GM12878 (cell line): ENCODE results near the gene LEMD1. TPM values are rescaled to one million over a fixed set of nuclear protein-coding genes. Genes with fewer than 3 reads are reported as not detected.

Experiments
- ATAC-seq: fragments of 200-7000 bp; cut with Tn5 transposase; 3 replicates; pipeline ENCODE4 v1.9.1; 2020; ENCODE audit warnings: mild to moderate bottlenecking, moderate library complexity
- BruUV-seq: library from RNA; stranded (reverse); fragments of 400-500 nt; replicated peaks from 2 replicates; lab custom pipeline; 2021; lab: Mats Ljungman, UMichigan
- CTCF ChIA-PET: fragments of 300-600 bp; sonication (Branson Sonifier 250); formaldehyde crosslinking; extraction: SDS; loops from one replicate; lab custom pipeline; 2021; ENCODE audit warnings: inconsistent platforms; lab: Yijun Ruan, JAX
- POLR2A ChIA-PET: fragments of 350-600 bp; formaldehyde crosslinking; extraction: SDS; loops from one replicate; lab custom pipeline; 2021; ENCODE audit warnings: inconsistent platforms; lab: Charles Lee
- RAD21 ChIA-PET: fragments of 300-600 bp; sonication (Branson Sonifier 250); formaldehyde crosslinking; loops from one replicate; lab custom pipeline; 2023; ENCODE audit warnings: antibody characterized with exemption; ENCODE audit not compliant: unreplicated experiment; lab: Charles Lee
- SMC1A ChIA-PET: fragments of 300-600 bp; sonication (Branson Sonifier 250); formaldehyde crosslinking; loops from one replicate; lab custom pipeline; 2023; ENCODE audit not compliant: unreplicated experiment, uncharacterized antibody; lab: Charles Lee
- DNase-seq: peaks from one replicate; pipeline ENCODE4 v3.0.0-alpha.2; 2011; ENCODE audit warnings: low read depth, low spot score
- FAIRE-seq: peaks from 3 replicates; lab custom pipeline; 2011; peaks lifted over from hg19 to GRCh38; lab: Jason Lieb, UNC
- H2AFZ ChIP-seq: 2 replicates; pipeline ENCODE4 v1.6.0; 2011; ENCODE audit warnings: low read depth, low read length, control low read depth; ENCODE audit not compliant: control insufficient read depth
- H3K27ac ChIP-seq: 2 replicates; pipeline ENCODE4 v1.5.1; 2011; ENCODE audit warnings: control low read depth; ENCODE audit not compliant: control insufficient read depth, insufficient read depth
- H3K27me3 ChIP-seq, 2 experiments: replicated peaks in 1 of 2; 2 replicates each; pipeline versions ENCODE4 v1.6.0 to v1.6.1; 2011; ENCODE audit warnings: low read length in 1 of 2; ENCODE audit not compliant: control insufficient read depth in 2 of 2, insufficient read depth in 2 of 2
- H3K36me3 ChIP-seq, 2 experiments: 2 replicates each; pipeline ENCODE4 v1.5.1; 2011; ENCODE audit warnings: low read length in 1 of 2; ENCODE audit not compliant: control insufficient read depth in 2 of 2, insufficient read depth in 2 of 2
- H3K4me1 ChIP-seq: 2 replicates; pipeline ENCODE4 v1.6.1; 2011; ENCODE audit warnings: mild to moderate bottlenecking, low read length, moderate library complexity, mixed read lengths; ENCODE audit not compliant: control insufficient read depth, insufficient read depth
- H3K4me2 ChIP-seq: 2 replicates; pipeline ENCODE4 v1.6.0; 2011; ENCODE audit warnings: control low read depth; ENCODE audit not compliant: control insufficient read depth, insufficient read depth
- H3K4me3 ChIP-seq: fragments of 200-600 bp; sonication (generic); 2 replicates; pipeline ENCODE4 v1.5.1; 2016
- H3K79me2 ChIP-seq: 2 replicates; pipeline ENCODE4 v1.6.0; 2011; ENCODE audit warnings: low read length; ENCODE audit not compliant: control insufficient read depth, insufficient read depth
- H3K9ac ChIP-seq: 2 replicates; pipeline ENCODE4 v1.8.0; 2011; ENCODE audit warnings: low read length, control low read depth, mixed read lengths; ENCODE audit not compliant: control insufficient read depth, insufficient read depth
- H3K9me3 ChIP-seq: replicated peaks from 3 replicates; pipeline ENCODE4 v1.5.1; 2011; ENCODE audit warnings: mild to moderate bottlenecking, low read length; ENCODE audit not compliant: control insufficient read depth, insufficient read depth
- H4K20me1 ChIP-seq: 2 replicates; pipeline ENCODE4 v1.6.0; 2011; ENCODE audit not compliant: control insufficient read depth, insufficient read depth
- ASH2L ChIP-seq: fragments of 300-600, 200-600 bp; sonication (generic); IDR thresholded peaks from 2 replicates; pipeline ENCODE4 v1.6.1; 2017; ENCODE audit warnings: low read depth, mild to moderate bottlenecking, borderline replicate concordance
- ETV6 ChIP-seq, 2 experiments: fragments of 450-650 bp in 1 of 2; IDR thresholded peaks in 1 of 2; conservative IDR thresholded peaks in 1 of 2; 2 replicates each; pipeline ENCODE4 v1.6.1; 2014; ENCODE audit warnings: antibody characterized with exemption in 1 of 2, borderline replicate concordance in 1 of 2, low read depth in 1 of 2, mild to moderate bottlenecking in 1 of 2, moderate library complexity in 1 of 2
- EZH2 ChIP-seq: IDR thresholded peaks from 2 replicates; pipeline ENCODE4 v1.6.1; 2012; ENCODE audit warnings: low read depth, mild to moderate bottlenecking, control low read depth, inconsistent platforms, low read length, borderline replicate concordance; ENCODE audit not compliant: control insufficient read depth
- HDAC6 ChIP-seq: fragments of 200-600 bp; sonication (generic); IDR thresholded peaks from one replicate; pipeline ENCODE4 v1.8.0; 2017; ENCODE audit warnings: antibody characterized with exemption; ENCODE audit not compliant: unreplicated experiment
- IRF4 ChIP-seq: IDR thresholded peaks from 2 replicates; pipeline ENCODE4 v1.6.1; 2011; ENCODE audit warnings: low read depth, low read length
- MYC ChIP-seq: IDR thresholded peaks from 2 replicates; pipeline ENCODE4 v1.6.1; 2011; ENCODE audit warnings: mild to moderate bottlenecking, low read length, moderate library complexity, inconsistent platforms; ENCODE audit not compliant: insufficient read depth, insufficient replicate concordance, insufficient read length, severe bottlenecking
- NRF1 ChIP-seq: conservative IDR thresholded peaks from 2 replicates; pipeline ENCODE4 v1.6.1; 2011; ENCODE audit warnings: mild to moderate bottlenecking, low read depth, low read length, improper control_type of control experiment
- POLR2AphosphoS5 ChIP-seq: IDR thresholded peaks from 2 replicates; pipeline ENCODE4 v1.6.1; 2011; ENCODE audit warnings: mild to moderate bottlenecking, low read length, inconsistent platforms
- POU2F2 ChIP-seq: IDR thresholded peaks from 3 replicates; pipeline ENCODE4 v1.6.1; 2011; ENCODE audit warnings: low read depth, mild to moderate bottlenecking, low read length, borderline replicate concordance
- RAD21 ChIP-seq: IDR thresholded peaks from 2 replicates; pipeline ENCODE4 v1.6.1; 2011; ENCODE audit warnings: mild to moderate bottlenecking, low read depth, low read length, moderate library complexity; ENCODE audit not compliant: insufficient read depth
- RB1 ChIP-seq: fragments of 450-650 bp; formaldehyde crosslinking; IDR thresholded peaks from 2 replicates; pipeline ENCODE4 v1.6.1; 2017; ENCODE audit warnings: mild to moderate bottlenecking, borderline replicate concordance
- SIN3A ChIP-seq: IDR thresholded peaks from 2 replicates; pipeline ENCODE4 v1.6.1; 2012; ENCODE audit warnings: low read depth, low read length, improper control_type of control experiment
- SMC3 ChIP-seq: IDR thresholded peaks from 2 replicates; pipeline ENCODE4 v1.6.1; 2011; ENCODE audit warnings: low read length, improper control_type of control experiment, borderline replicate concordance
- TCF3 ChIP-seq: IDR thresholded peaks from 2 replicates; pipeline ENCODE4 v1.6.1; 2012; ENCODE audit warnings: low read depth, mild to moderate bottlenecking, low read length, borderline replicate concordance; ENCODE audit not compliant: insufficient read depth
- in situ Hi-C: fragments of 300-500 bp; cut with MboI; formaldehyde crosslinking; loops from 9 replicates; pipeline ENCODE4 v1.14.3; 2018; ENCODE audit warnings: mixed read lengths
- intact Hi-C: fragments of 100-400 bp; cut with micrococcal nuclease; formaldehyde crosslinking; loops from one replicate; pipeline ENCODE4 v1.14.2; 2022; ENCODE audit not compliant: unreplicated experiment
- polyA plus RNA-seq, 11 experiments: library from polyadenylated mRNA; depleted of rRNA in 4 of 11; unstranded in 6 of 11; stranded (reverse) in 5 of 11; fragments of >200 nt; fragmentation: Nextera tagmentation in 4 of 11; fragmentation: Illumina TruSeq in 1 of 11; extraction: Ambion mirVana in 4 of 11; extraction: Trizol in 1 of 11; gene quantifications; 1 replicate in 1 of 11; 2 replicates in 10 of 11; pipeline versions ENCODE4 v1.2.1 to v1.2.3, GENCODE V29; 2011 to 2016; ENCODE audit warnings: inconsistent platforms in 2 of 11, missing spikeins in 2 of 11, low read depth in 1 of 11
- total RNA-seq, 4 experiments: library from RNA; depleted of rRNA in 3 of 4; stranded (reverse); fragments of >200 nt in 3 of 4; fragmentation: Illumina TruSeq in 1 of 4; extraction: Trizol in 1 of 4; gene quantifications; 2 replicates each; pipeline versions ENCODE4 v1.2.1 to v1.2.3, GENCODE V29; 2013 to 2021
- TF ChIP-seq, protein P1 (sequence below): IDR thresholded peaks from 2 replicates; pipeline ENCODE4 v1.6.1; 2011; ENCODE audit warnings: borderline replicate concordance, low read depth, mild to moderate bottlenecking, moderate library complexity, mixed read lengths, low read length; ENCODE audit not compliant: insufficient read depth; ENCODE audit errors: extremely low read length
- TF ChIP-seq, protein P2 (sequence below): fragments of 450-650 bp; formaldehyde crosslinking; IDR thresholded peaks from 2 replicates; pipeline ENCODE4 v1.4.0; 2020; ENCODE audit warnings: mild to moderate bottlenecking, moderate library complexity
- TF ChIP-seq, protein P3 (sequence below): fragments of 450-650 bp; IDR thresholded peaks from 2 replicates; pipeline ENCODE4 v1.6.1; 2016; ENCODE audit warnings: mild to moderate bottlenecking

Gene LEMD1
- total and polyA plus RNA-seq, 10 of the 15 experiments (the other 5 are each of a cell fraction or from before 2014, with no cell fraction given) = 0.19 to 1.2 (median 0.26) TPM; not detected in 7

DNA sequence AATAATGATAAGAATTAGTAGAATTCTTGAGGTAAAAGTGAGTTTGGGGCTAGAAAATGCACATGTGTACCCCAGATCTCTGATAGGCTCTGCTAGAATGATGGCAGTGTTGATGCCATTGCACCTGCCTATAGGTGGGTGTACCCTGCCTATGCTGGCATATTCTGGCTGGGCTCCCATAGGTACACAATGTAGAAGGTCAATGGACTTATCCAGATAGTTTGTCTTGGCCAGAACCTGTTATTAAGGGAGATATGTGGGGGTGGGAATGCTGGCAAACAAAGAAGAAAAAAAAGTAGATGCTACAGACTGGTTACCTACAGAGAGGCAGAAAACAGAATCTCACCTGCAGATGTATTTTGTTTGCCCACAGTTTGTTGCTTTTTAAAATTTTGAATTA, 51.1 kb downstream of the LEMD1 start:
- BruUV-seq = no TSS peak
- ChIA-PET RAD21 (no interaction called here), POLR2A (no interaction called here), CTCF (no interaction called here), SMC1A (interaction anchor here (1.5 kb wide), 1 partner anchor 100 kb away, joined by 4 read pairs; no protein-coding TSS in a partner anchor)
- H3K79me2 ChIP-seq = no peaks in the 10 kb centered on the region
- intact Hi-C loops (no loop called here), in situ Hi-C loops (no loop called here)
- no peak for DNase-seq
- no peak for FAIRE-seq
- no peaks in the 10 kb centered on the region for H3K9me3 ChIP-seq
- H2AFZ ChIP-seq = no peak overlapping the region
- H3K27me3 ChIP-seq = peaks cover 4 to 5% of the 10 kb centered on the region in 2 experiments; a peak in 2 of 4 replicates
- no peaks in the 10 kb centered on the region for H4K20me1 ChIP-seq
- no peaks in the 10 kb centered on the region for H3K4me1 ChIP-seq
- H3K4me2 ChIP-seq = no peak overlapping the region
- H3K9ac ChIP-seq = no peak overlapping the region
- H3K4me3 ChIP-seq = no peak overlapping the region
- H3K36me3 ChIP-seq = no peaks in the 10 kb centered on the region
- no peak overlapping the region for H3K27ac ChIP-seq
- ATAC-seq = no peak
- TF ChIP-seq TCF3 (no peak), RB1 (no peak), MYC (no peak), SIN3A (no peak), ETV6 (conservative IDR thresholded peaks at IDR 0.05 in 1 of 2, IDR thresholded peaks at IDR 0.05 in 1 of 2; ENCODE audit: borderline replicate concordance in 1 of 2, low read depth in 1 of 2) (no peak), SMC3 (no peak), NRF1 (no peak), HDAC6 (no peak), POU2F2 (no peak), EZH2 (no peak), ASH2L (no peak), IRF4 (no peak), POLR2AphosphoS5 (no peak), RAD21 (no peak)
- TF ChIP-seq, protein P1, sequence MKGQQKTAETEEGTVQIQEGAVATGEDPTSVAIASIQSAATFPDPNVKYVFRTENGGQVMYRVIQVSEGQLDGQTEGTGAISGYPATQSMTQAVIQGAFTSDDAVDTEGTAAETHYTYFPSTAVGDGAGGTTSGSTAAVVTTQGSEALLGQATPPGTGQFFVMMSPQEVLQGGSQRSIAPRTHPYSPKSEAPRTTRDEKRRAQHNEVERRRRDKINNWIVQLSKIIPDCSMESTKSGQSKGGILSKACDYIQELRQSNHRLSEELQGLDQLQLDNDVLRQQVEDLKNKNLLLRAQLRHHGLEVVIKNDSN = no peak
- TF ChIP-seq, protein P2, sequence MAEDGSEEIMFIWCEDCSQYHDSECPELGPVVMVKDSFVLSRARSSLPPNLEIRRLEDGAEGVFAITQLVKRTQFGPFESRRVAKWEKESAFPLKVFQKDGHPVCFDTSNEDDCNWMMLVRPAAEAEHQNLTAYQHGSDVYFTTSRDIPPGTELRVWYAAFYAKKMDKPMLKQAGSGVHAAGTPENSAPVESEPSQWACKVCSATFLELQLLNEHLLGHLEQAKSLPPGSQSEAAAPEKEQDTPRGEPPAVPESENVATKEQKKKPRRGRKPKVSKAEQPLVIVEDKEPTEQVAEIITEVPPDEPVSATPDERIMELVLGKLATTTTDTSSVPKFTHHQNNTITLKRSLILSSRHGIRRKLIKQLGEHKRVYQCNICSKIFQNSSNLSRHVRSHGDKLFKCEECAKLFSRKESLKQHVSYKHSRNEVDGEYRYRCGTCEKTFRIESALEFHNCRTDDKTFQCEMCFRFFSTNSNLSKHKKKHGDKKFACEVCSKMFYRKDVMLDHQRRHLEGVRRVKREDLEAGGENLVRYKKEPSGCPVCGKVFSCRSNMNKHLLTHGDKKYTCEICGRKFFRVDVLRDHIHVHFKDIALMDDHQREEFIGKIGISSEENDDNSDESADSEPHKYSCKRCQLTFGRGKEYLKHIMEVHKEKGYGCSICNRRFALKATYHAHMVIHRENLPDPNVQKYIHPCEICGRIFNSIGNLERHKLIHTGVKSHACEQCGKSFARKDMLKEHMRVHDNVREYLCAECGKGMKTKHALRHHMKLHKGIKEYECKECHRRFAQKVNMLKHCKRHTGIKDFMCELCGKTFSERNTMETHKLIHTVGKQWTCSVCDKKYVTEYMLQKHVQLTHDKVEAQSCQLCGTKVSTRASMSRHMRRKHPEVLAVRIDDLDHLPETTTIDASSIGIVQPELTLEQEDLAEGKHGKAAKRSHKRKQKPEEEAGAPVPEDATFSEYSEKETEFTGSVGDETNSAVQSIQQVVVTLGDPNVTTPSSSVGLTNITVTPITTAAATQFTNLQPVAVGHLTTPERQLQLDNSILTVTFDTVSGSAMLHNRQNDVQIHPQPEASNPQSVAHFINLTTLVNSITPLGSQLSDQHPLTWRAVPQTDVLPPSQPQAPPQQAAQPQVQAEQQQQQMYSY (CRISPR knock-in tag) = no peak
- TF ChIP-seq, protein P3, sequence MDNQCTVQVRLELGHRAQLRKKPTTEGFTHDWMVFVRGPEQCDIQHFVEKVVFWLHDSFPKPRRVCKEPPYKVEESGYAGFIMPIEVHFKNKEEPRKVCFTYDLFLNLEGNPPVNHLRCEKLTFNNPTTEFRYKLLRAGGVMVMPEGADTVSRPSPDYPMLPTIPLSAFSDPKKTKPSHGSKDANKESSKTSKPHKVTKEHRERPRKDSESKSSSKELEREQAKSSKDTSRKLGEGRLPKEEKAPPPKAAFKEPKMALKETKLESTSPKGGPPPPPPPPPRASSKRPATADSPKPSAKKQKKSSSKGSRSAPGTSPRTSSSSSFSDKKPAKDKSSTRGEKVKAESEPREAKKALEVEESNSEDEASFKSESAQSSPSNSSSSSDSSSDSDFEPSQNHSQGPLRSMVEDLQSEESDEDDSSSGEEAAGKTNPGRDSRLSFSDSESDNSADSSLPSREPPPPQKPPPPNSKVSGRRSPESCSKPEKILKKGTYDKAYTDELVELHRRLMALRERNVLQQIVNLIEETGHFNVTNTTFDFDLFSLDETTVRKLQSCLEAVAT = no peak
